ENCODE data around the gene PRKCE.
A peak's percentile ranks its signal among the peaks of the same experiment; 100 is the strongest.
"Not testable (repeated sequence)": the region's sequence is repeated elsewhere in the genome, so short reads cannot be mapped to it uniquely, and the experiment has no call there.

PRKCE gene

GRCh38 chr2:46213906-46214305, 562.4 kb downstream of the PRKCE start:
- intact Hi-C loops (cut with DNase I; ENCODE audit: low total_unique reads): no loop called here
- Histone ChIP-seq H3K9me3 (peaks cover 0 to 8% (median 2%) of the 10 kb centered on the region in 3 donors), H3K4me3 (no peak overlapping the region), H3K27ac (no peak overlapping the region), H3K27me3 (no peaks in the 10 kb centered on the region), H3K4me1 (no peaks in the 10 kb centered on the region), H3K36me3 (no peaks in the 10 kb centered on the region)
- TF ChIP-seq CTCF (IDR thresholded peaks at IDR 0.05): no peak
- DNase-seq: no peak

GRCh38 chr2:46216213-46216612, 564.7 kb downstream of the PRKCE start:
- H3K4me1 ChIP-seq: no peaks in the 10 kb centered on the region
- intact Hi-C loops (cut with DNase I; ENCODE audit: low total_unique reads): no loop called here
- H3K9me3 ChIP-seq: no peaks in the 10 kb centered on the region
- no peaks in the 10 kb centered on the region for H3K36me3 ChIP-seq
- no peak for TF ChIP-seq CTCF (IDR thresholded peaks at IDR 0.05)
- H3K27ac ChIP-seq: no peak overlapping the region
- DNase-seq: no peak
- H3K4me3 ChIP-seq: no peak overlapping the region
- H3K27me3 ChIP-seq: no peaks in the 10 kb centered on the region

- H3K9me3 ChIP-seq, H3K27me3 ChIP-seq, H3K27ac ChIP-seq, DNase-seq, H3K36me3 ChIP-seq, H3K4me3 ChIP-seq: not testable (repeated sequence)
- intact Hi-C loops (cut with DNase I; ENCODE audit: low total_unique reads): loop anchor here (10.0 kb wide), 1 partner anchor 1869 kb away; no protein-coding TSS in a partner anchor
- H3K4me1 ChIP-seq: peaks cover 0 to 12% (median 0%) of the 10 kb centered on the region in 4 donors
Observed at GRCh38 chr2:46223514-46223913, 572.0 kb downstream of the PRKCE start.

GRCh38 chr2:46225150-46225625, 573.7 kb downstream of the PRKCE start:
- Histone ChIP-seq H3K9me3 (no peaks in the 10 kb centered on the region), H3K4me1 (peaks cover 0 to 20% (median 3%) of the 10 kb centered on the region in 4 donors), H3K4me3 (no peak overlapping the region), H3K27me3 (no peaks in the 10 kb centered on the region), H3K27ac (peak overlapping the region; percentile 19 to 47), H3K36me3 (no peaks in the 10 kb centered on the region)
- no peak for TF ChIP-seq CTCF (IDR thresholded peaks at IDR 0.05)
- DNase-seq: no peak
- intact Hi-C loops (cut with DNase I; ENCODE audit: low total_unique reads): loop anchor here (10.0 kb wide), 1 partner anchor 1870 kb away; no protein-coding TSS in a partner anchor

- intact Hi-C loops (cut with DNase I; ENCODE audit: low total_unique reads): loop anchor here (10.0 kb wide), 1 partner anchor 1871 kb away; no protein-coding TSS in a partner anchor
- Histone ChIP-seq H3K27ac (peak overlapping the region; percentile 19 to 47), H3K36me3 (no peaks in the 10 kb centered on the region)
Observed at GRCh38 chr2:46225730-46226129, 574.3 kb downstream of the PRKCE start.

GRCh38 chr2:46226620-46227019, 575.1 kb downstream of the PRKCE start:
- H3K27me3 ChIP-seq: no peaks in the 10 kb centered on the region
- DNase-seq: no peak
- H3K4me3 ChIP-seq: no peak overlapping the region
- H3K9me3 ChIP-seq: no peaks in the 10 kb centered on the region
- no peak overlapping the region for H3K27ac ChIP-seq
- peaks cover 0 to 29% (median 6%) of the 10 kb centered on the region in 4 donors for H3K4me1 ChIP-seq
- TF ChIP-seq CTCF (IDR thresholded peaks at IDR 0.05): no peak
- no peaks in the 10 kb centered on the region for H3K36me3 ChIP-seq
- intact Hi-C loops (cut with DNase I; ENCODE audit: low total_unique reads): loop anchor here (10.0 kb wide), 1 partner anchor 1872 kb away; no protein-coding TSS in a partner anchor

More at GRCh38 chr2:46225730-46226129, 574.3 kb downstream of the PRKCE start:
- Histone ChIP-seq H3K4me1 (peaks cover 0 to 26% (median 6%) of the 10 kb centered on the region in 4 donors), H3K9me3 (no peaks in the 10 kb centered on the region), H3K4me3 (no peak overlapping the region), H3K27me3 (no peaks in the 10 kb centered on the region)
- no peak for TF ChIP-seq CTCF (IDR thresholded peaks at IDR 0.05)
- DNase-seq: no peak
